Thoracic aorta (tissue), 2 donors: ENCODE measurements around the gene ZNF830. TPM values are rescaled to one million over a fixed set of nuclear protein-coding genes. Genes with fewer than 3 reads are reported as not detected.
"Not testable (repeated sequence)": the region's sequence is repeated elsewhere in the genome, so short reads cannot be mapped to it uniquely, and the experiment has no call there.

ENCODE experiments used
- ATAC-seq: fragments of 150-250 bp; one replicate; pipeline ENCODE4 v1.8.0; 2017; ENCODE audit warnings: low read depth; ENCODE audit not compliant: insufficient number of reproducible peaks, low FRiP score
- DNase-seq: peaks from one replicate; pipeline ENCODE4 v3.0.0-alpha.2; 2020; ENCODE audit warnings: low spot score
- H3K27ac ChIP-seq, 2 donors: fragments of 200-600 bp; sonication (generic); 1 replicate in 1 of 2; 2 replicates in 1 of 2; pipeline ENCODE4 v1.5.1; 2016; ENCODE audit warnings: mild to moderate bottlenecking in 2 of 2, moderate library complexity in 2 of 2
- H3K27me3 ChIP-seq: fragments of 200-600 bp; sonication (generic); replicated peaks from 2 replicates; pipeline ENCODE4 v1.6.0; 2016; ENCODE audit warnings: mild to moderate bottlenecking; ENCODE audit not compliant: insufficient read depth
- H3K36me3 ChIP-seq: fragments of 200-600 bp; sonication (generic); one replicate; pipeline ENCODE4 v1.5.1; 2016
- H3K4me1 ChIP-seq, 2 donors: fragments of 200-600 bp; sonication (generic); 1 replicate in 1 of 2; 2 replicates in 1 of 2; pipeline versions ENCODE4 v1.5.1 to v1.6.0; 2016; ENCODE audit warnings: low read depth in 2 of 2, mild to moderate bottlenecking in 1 of 2; ENCODE audit not compliant: control insufficient read depth in 1 of 2
- H3K4me3 ChIP-seq: fragments of 200-600 bp; sonication (generic); 2 replicates; pipeline ENCODE4 v1.5.1; 2016; ENCODE audit warnings: mild to moderate bottlenecking
- H3K9me3 ChIP-seq: fragments of 200-600 bp; sonication (generic); 2 replicates; pipeline ENCODE4 v1.5.1; 2016
- CTCF ChIP-seq: fragments of 200-600 bp; sonication (generic); IDR thresholded peaks from one replicate; pipeline ENCODE4 v1.5.1; 2019; ENCODE audit warnings: antibody characterized with exemption
- total RNA-seq, 2 donors: library from RNA; depleted of rRNA; stranded (reverse); fragments of >200 nt; gene quantifications; one replicate each; pipeline versions ENCODE4 v1.1.0 to v1.2.3, GENCODE V29; 2016

ZNF830 gene
- total RNA-seq, 2 donors from 2014 or later: 5.1 to 20.1 TPM

GRCh38 chr17:34926661-34927060 is 34.7 kb upstream of the ZNF830 start:
- H3K27me3 ChIP-seq: no peaks in the 10 kb centered on the region
- DNase-seq (no peak), ATAC-seq (no peak)
- H3K4me1 ChIP-seq: no peaks in the 10 kb centered on the region
- no peaks in the 10 kb centered on the region for H3K9me3 ChIP-seq
- H3K4me3 ChIP-seq: no peak overlapping the region
- no peak overlapping the region for H3K27ac ChIP-seq
- TF ChIP-seq CTCF: no peak
- no peaks in the 10 kb centered on the region for H3K36me3 ChIP-seq

DNA sequence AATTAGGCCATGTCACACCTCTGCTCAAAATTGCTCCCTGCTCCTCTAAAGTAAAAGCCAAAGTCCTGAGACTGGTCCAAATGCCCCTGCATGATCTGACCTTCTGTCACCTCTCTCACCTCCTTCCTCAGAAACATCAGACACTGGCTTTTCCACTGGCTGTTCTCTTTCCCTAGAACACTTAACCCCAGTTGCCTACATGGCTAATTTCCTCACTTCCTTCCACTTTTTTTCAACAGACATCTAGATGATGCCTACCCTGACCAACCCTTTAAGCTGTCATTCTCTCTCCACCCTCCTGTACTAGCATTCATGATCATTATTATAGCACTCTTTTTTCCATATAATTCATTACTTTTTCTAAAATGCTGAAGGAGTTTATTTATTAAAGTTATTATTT is 31.1 kb upstream of the ZNF830 start:
- no peaks in the 10 kb centered on the region for H3K36me3 ChIP-seq
- no peaks in the 10 kb centered on the region for H3K9me3 ChIP-seq
- H3K27ac ChIP-seq: no peak overlapping the region
- no peak overlapping the region for H3K4me3 ChIP-seq
- no peaks in the 10 kb centered on the region for H3K27me3 ChIP-seq
- ATAC-seq: no peak
- DNase-seq: no peak
- no peaks in the 10 kb centered on the region for H3K4me1 ChIP-seq
- TF ChIP-seq CTCF: no peak

GRCh38 chr17:34950780-34951179 is 10.6 kb upstream of the ZNF830 start:
- not testable (repeated sequence) for H3K4me3 ChIP-seq, H3K27ac ChIP-seq, H3K36me3 ChIP-seq, DNase-seq, H3K4me1 ChIP-seq, ATAC-seq, H3K27me3 ChIP-seq, H3K9me3 ChIP-seq

DNA sequence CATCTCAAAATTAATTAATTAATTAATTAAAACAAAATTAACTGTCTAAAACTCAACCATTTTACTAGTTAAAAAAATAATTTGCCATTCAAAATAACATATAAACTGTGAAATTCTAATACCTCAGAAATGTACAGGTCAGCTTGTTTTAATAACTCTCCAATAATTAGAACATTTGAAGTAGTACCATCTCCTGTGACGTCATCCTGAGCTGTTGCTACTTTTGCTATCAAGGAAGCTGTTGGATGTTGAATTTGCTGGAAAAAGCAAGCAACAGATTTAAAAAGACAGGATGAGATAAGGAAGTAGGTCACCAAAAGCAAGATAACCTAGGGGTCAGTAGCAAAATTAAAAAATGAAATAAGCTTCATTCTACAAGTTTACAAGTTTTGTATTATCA is 2.9 kb upstream of the ZNF830 start:
- no peaks in the 10 kb centered on the region for H3K9me3 ChIP-seq
- H3K36me3 ChIP-seq: no peaks in the 10 kb centered on the region
- no peaks in the 10 kb centered on the region for H3K27me3 ChIP-seq
- H3K4me1 ChIP-seq: peaks cover 13 to 22% of the 10 kb centered on the region in 2 donors
- no peak for TF ChIP-seq CTCF
- no peak overlapping the region for H3K27ac ChIP-seq
- no peak overlapping the region for H3K4me3 ChIP-seq
- no peak for ATAC-seq
- no peak for DNase-seq

- no peak for TF ChIP-seq CTCF
- Histone ChIP-seq H3K4me3 (no peak overlapping the region), H3K36me3 (no peaks in the 10 kb centered on the region), H3K9me3 (no peaks in the 10 kb centered on the region), H3K27me3 (no peaks in the 10 kb centered on the region), H3K4me1 (peaks cover 0 to under 1% of the 10 kb centered on the region in 2 donors), H3K27ac (no peak overlapping the region)
- DNase-seq: no peak
- ATAC-seq: no peak
Observed at GRCh38 chr17:34974179-34974578, 12.8 kb downstream of the ZNF830 start.
